GM19193 (cell line): ENCODE data around the gene RBM26.

Experiments
- POLR2A ChIP-seq: IDR thresholded peaks from 4 replicates; pipeline ENCODE4 v1.6.1; 2011; ENCODE audit not compliant: insufficient read depth, insufficient read length; ENCODE audit errors: extremely low read depth

Gene RBM26

DNA sequence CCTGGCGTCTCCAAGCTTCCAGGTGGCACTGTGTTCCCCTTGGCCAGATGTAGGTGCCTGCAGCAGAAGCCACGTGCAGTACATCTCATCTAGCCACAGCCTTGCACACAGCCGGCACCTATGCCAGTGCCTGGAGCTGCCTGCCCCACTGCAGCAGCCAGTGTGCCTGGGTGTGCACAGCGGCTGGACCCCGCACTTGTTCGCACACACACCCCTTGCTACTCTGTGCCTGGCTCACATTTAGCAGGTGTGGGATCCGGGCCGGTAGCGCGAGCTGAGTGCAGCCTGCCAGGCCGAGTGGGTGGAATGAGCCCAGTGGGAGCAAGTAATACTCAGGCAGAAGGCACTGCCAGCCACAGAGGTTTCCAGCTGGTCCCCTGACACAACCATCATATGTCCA is 26.9 kb upstream of the RBM26 start:
- no peak for TF ChIP-seq POLR2A

DNA sequence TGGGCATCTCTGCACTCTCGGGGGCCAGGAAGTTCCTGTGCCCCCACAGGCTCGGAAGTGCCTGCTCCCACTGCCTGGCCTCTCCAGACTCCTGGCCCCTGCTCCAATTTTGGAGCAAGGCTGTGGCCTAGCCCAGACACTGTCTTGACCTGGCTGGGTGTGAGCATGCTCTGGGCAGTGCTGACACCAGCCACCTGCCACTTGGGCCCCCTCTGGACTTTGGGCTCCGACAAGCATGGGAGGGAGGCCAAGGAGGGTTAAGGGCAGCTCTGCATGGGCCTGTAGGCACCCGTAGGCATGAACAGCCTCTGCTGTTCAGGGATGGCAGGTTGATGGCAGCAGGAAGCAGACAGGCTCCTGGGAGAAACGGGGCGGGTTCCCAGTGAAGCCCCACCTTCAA is 26.0 kb upstream of the RBM26 start:
- no peak for TF ChIP-seq POLR2A

DNA sequence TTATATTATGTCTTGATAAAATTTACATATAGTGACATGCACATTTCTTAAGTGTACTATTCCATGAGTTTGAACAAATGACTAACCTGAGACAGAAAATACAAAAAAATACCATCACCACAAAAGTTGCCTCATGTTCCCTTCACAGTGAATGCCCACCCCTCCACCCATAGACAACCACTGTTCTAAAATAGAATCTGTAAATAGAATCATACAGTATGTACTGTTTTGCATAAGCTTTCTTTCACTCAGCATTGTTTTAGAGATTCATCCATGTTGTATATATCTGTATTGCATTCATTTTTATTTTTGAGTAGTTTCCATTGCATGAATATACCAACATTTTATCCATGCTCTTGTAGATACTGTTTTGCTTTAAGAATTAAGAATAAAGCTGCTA is 23.3 kb upstream of the RBM26 start:
- no peak for TF ChIP-seq POLR2A

DNA sequence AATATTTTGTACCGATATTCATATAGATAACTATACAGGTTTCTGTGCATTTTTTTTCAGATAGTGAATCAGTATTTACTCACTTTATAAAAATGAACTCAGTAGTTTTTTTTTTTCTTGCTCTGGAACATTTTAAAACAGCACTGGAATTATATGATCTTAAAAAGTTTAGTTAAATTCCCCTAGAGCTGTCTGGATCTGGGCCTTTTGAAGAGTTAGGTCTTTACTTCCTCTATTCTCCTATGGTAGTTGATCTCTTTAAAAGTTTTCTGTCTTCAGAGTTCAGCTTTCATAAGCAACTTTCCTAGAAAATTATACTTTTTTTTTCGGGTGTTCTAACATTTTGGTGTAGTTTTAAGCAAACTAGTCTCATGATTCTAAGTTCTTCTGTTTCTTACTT is 21.8 kb upstream of the RBM26 start:
- no peak for TF ChIP-seq POLR2A

DNA sequence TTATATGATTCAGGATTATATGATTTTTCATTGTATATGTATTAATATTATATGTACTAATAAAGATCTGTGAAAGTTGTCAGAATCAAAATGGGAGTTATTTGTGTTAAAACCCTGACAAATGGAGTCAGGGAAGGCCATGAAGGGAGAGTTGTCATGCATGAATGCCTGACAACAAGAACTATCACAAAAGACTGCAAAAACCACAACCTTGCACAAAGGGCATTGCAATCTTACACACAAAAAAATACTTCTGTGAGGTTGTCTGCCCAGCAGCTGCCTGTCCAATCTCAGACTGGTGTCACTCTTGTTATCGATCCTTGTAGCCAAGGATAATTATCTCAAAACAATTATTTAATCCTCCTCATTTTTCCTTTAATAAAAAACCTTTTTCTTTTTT is 21.2 kb upstream of the RBM26 start:
- no peak for TF ChIP-seq POLR2A

DNA sequence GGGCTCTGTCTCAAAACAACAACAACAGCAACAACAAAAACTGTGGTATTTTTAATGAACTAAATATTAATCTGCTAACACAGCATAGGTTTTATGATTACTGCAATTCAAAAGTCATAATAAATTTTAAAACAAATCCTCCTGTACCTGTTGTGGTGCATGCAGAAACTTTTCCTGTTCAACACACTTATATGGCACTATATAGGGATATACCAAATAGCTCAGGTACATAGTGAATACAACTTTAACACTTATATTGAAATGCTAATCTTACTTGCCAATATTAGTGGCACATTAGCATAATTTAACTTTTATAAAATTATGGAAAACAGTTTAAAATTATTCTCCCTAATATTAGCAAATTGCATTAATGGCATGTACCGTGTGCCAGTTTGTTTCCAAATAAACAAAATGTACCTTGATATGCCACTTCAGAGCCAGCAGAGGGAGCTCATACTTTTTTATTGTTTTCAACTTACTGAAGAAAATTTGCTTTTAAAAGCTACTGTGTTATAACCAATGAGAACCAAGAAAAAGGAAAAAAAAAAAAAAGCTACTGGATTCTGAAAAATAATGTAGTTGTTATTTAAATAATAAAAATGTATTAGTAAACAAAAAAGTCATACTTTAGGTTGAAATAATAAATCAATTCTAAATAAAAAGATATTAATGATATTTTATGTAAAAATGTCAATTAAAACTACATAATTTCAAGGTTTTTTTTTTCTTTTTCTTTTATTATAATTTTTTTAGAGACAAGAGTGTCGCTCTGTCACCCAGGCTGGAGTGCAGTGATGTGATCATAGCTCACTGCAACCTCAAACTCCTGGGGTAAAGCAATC is 18.0 kb upstream of the RBM26 start:
- no peak for TF ChIP-seq POLR2A

DNA sequence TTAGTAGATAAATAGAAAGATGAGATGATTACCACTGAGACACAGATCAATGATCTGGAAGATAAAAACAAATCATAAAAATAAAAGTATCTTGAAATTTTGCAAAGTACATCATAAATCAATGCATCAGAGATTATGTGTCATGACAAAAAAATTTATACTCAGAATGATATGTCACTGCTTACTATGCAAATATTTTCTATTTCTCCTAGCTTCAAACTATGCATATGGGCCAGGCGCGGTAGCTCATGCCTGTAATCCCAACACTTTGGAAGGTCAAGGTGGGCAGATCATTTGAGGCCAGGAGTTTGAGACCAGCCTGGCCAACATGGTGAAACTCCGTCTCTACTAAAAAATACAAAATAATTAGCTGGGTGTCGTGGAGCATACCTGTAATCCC is 17.3 kb upstream of the RBM26 start:
- no peak for TF ChIP-seq POLR2A

DNA sequence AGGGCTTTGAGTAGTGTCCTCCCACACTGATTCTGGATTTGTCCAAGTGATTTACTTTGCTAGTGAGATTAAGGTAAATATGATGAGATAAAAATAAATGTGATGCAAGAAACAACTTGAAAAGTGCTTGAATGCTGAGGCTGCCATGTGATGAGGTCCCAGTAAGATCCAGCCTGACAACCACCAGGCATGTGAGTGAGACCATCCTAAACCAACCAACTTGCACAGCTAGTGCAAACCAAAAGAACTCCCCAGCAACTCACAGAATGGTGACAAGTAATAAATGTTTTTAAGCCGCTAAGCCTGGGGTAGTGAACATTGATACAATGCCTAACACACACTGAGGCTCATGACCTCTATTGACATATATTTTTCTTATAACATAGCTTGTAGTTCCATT is 13.3 kb upstream of the RBM26 start:
- no peak for TF ChIP-seq POLR2A

DNA sequence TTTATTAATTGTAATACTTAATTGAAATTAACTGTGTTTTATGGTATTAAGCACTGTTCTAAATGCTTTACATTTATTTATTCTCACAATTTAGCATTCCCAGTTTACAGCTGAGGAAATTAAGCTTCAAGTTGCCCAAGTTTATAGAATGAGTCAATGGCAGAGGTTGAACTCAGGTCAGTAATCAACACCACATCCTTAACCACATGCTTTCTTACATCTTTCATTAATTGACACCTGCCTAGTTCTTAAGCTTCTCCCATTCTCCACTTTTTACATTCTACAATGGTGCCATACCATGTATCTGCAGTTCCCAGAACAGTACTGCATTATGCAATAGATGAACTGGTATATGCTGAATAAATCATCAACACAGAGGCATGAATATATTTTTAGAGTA is 11.7 kb upstream of the RBM26 start:
- no peak for TF ChIP-seq POLR2A

DNA sequence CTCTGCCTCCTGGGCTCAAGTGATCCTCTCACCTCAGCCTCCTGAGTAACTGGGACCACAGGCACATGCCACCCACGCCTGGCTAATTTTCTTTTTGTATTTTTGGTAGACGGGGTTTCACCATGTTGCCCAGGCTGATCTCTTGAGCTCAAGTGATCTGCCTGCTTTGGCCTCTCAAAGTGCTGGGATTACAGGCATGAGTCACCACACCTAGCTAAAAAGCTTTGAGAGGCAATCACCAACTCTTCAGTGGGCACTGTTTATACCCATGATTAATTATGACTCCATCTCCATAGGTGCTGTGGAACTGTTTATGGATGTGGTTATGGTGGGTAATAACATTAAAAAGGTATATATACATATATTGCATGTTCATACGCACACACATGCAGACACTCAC is 7.5 kb upstream of the RBM26 start:
- TF ChIP-seq POLR2A, result no peak

DNA sequence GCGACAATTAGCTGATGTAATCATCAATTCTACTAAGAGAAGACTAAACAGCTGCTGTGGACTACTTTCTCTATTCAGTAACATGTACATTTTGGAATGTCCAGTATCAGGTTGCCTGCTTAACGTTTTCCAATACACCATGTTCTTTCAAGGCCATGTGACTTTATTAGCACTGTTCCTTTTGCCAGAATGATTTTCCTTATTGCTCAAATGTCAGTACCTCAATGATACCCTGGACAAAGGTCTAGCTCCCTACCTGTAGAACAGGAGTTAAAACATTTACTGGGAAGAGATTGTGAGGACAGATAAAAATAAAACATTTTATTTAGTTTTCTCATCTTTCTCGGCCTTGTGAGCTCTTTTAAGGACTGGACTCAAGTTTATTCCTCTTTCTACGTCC is 3.8 kb upstream of the RBM26 start:
- TF ChIP-seq POLR2A, result no peak

DNA sequence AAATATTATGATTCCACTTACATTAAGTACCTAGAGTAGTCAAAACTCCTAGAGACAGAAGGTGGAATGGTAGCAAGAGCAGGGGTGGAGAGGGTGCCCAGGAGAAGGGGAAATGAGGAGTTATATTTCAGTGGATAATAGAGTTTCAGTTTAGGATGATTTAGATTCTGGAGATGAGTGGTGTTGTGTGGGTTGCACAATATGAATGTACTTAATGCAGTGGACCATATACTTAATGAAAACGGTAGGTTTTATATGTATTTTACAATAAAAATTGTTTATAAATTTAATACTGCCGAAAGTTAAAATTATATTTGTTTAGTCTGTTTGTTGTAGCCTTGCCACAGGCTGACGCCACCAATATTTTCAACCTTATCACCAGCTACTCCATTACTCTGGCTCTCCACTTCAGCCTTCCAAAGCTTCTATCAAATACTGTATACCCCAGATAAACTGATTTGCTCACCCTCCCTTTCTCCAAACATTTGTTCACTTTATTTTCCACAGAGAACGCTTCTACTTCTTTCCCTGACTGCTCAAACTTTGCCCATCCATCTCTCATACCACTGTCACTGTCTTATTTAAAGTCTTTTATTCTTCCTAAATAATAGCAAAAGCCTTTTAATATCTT is 1.4 kb upstream of the RBM26 start:
- TF ChIP-seq POLR2A, result no peak

DNA sequence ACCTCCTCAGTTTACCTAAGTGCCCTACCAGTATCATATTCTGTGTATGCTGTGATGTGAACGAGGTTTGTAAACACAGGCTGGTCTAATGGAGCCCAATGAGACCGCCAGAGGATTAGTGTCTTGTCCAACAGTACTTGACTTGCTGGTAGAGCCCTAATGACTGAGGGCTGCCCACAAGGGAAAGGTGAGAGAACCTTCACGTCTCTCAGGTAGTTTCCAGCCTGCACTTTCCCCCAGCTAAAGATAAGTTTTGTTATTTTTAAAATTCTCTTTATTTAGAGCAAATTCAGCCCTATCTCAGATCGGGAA is 498 bp upstream of the RBM26 start:
- no peak for TF ChIP-seq POLR2A

DNA sequence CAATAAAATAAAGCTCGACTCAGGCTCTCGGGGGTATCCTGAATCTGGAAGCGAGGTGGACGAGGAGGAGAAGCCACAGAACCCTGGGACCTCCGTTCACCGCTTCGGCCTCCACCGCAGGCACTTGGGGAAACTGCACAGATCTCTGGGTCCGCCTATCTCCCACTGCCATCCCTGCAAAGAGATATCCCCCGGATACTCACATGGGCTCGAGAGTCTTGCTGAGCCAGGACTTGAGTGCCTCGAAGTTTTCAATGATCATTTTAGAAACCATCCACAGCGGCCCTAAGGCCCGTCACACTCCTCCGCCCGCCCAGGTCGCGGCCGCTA is 589 bp downstream of the RBM26 start:
- no peak for TF ChIP-seq POLR2A

DNA sequence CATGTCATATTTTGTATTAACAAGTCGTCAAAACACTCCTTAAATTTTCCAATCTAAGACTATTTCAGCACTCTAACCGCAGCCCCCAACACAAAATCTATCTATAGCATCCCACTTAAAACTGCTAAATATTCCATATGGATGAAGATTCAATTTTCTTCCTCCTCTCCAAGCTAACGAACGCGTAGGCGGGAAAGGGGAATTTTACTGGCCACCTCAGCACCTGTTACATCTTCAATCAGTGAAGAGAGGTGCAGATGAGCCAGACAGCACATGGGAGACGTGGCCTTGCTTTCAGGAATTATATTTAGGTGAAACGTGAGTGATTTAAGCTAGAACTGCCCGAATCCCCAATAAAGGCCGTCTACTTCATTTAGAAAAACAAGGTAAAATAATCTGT is 1.1 kb downstream of the RBM26 start:
- TF ChIP-seq POLR2A, result no peak

DNA sequence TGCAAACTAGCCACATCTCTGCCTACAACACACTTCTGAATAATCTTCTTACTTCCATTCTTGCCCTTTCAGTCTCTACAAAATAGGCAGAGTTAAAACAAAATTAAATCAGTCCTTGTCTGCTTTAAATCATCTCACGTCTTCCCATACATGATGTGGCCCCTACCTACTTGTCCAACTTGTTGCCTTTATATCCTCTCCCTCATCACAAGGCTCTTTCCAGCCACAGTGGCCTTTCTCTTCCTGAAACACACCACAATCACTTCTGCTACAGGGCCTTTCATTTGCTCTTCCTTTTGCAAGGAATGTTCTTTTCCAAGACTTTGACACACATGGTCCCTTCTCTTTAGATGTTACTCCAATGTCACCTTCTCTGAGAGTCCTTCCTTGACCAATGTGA is 1.7 kb downstream of the RBM26 start:
- no peak for TF ChIP-seq POLR2A

DNA sequence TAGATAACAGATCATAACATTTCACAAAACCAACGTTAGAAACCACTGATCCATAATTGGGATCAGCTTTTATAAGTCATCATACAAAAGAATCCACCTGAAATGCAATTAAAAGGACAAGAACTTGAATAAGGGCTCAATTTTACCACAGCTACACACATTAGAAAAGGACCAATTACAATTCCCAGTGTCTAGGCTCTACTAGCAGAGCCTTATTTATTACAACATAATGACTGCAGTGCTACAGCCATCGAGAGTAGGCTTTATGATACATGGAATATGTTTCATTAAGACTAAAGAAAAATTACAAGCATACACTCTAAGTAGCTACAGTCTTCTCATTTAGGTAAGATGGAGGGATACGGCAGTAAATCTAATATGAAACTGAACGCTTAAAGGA is 2.9 kb downstream of the RBM26 start:
- TF ChIP-seq POLR2A, result no peak

DNA sequence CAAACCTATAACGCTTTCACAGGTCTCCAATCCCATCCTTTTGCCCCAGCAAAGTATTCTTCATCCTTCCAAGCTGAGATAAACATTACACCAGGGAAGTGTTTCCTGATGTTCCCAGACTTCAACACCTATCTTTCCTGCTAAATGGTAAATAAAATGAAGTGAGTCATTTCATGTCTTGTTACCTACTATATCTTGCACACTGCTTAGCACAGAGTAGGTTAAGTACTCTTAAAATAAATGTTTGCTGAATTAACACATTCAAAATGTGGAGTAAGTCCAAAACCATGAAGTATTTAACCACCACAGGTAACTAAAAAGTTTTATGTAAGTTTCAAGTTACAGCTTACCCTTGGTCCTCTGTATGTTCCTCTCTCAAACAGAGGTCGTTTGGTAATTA is 3.4 kb downstream of the RBM26 start:
- TF ChIP-seq POLR2A, result no peak

DNA sequence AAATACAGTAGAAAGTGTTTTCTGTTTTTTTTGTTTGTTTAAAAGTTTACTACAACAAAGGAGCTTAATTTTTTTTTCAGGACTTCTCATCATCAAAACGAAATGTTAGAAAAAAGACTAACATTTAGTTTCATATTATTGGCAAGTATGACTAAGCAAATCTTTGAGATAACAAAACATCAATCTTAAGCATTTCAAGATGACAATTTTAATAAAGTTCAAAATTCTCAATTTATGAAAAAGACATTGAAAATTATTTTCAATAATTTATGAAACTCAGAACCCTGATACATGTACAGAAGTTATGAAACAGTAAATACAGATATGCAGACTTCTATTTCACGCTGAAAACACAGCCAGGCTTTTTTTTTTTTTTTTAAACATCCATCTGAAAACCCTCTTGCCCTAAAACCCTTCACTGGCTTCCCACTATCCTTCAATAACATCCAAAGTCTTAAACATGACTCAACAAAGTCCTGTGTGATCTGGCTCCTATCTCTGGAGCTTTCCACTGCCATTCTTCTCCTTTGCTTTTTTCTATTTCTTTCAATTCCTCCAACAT is 3.9 kb downstream of the RBM26 start:
- no peak for TF ChIP-seq POLR2A
